Activated CD8-positive, alpha-beta memory T cell treated with anti-CD3 and anti-CD28 coated beads for 4 hours (primary cell): ENCODE results near the gene XYLT1.

Source experiments
- DNase-seq, 2 donors: peaks; one replicate each; pipeline ENCODE4 v3.0.0-alpha.2; 2020; ENCODE audit warnings: low read depth in 2 of 2

Gene XYLT1

DNA sequence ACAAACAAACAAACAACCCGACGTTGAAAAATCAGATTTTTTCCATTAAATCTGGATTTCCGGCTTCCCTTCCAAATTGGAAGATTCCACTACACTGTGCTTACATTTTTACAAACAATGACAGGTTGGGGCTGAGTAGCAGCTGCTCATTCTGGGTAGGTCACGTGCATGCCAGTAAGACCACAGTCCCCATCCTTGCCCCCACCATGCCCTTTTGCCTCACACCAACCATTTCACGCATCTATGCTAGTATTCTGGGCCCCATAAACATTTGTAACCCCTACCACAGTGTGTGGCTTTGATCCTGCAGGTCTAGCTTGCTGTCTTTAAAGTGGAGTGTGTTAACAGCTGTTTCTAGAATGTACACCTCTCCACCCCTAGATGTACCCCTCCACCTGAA is 366.1 kb downstream of the XYLT1 start:
- no peak for DNase-seq

DNA sequence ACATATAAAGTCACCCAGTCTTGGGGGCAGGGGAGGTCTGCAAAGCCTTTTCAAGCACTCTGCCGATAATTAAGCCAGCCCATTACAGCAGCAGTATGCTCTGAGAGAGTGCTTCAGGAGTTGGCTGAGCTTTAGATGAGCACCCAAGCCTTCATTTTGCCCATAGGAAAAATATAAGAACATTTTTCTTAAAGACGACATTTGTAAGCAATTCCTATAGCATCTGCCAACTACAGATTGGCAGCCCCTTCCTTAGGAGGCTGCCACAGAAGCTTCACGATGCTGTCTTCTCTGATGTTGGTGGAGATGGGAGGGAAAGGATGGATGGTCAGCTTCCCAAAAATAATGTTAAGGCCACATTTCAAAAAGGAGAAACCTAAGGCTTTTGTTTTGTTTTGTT is 367.5 kb downstream of the XYLT1 start:
- DNase-seq, result no peak

DNA sequence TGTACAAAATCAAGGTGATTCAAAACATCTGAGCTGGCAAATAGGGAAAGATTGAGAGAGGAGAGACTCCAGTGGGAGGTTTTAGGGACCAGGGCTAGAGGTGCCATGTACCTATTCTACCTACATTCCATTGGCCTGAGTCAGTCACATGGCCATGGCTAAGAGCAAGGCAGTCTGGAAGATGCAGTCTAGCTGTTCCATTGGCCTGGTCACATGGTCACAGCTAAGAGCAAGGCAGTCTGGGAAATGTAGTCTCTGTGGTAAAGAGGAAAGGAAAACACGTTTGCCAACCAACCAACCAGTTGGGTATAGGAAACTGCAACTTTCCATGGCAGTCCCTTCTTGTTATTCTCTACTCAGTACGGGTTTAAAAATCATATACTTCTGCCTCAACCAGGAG is 369.1 kb downstream of the XYLT1 start:
- no peak for DNase-seq

DNA sequence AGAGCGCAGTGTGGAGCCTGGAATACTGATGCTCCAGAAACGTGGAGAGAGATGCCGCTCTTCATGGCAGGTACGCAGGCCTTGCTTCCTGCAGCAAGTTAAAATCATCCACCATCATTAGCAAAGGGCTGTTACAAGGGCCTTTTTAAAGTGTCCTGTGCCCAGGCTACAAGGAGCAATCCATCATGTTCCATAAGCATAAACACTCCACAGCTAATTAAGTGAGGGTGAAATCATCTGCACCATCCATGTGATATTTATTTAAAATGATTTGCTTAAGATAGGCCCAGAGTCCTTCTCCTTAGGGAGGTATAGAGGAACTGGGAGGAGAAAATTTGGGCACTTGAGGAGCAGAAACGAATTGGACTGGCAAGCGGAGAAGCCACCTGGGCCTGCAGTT is 372.1 kb downstream of the XYLT1 start:
- DNase-seq, result no peak

DNA sequence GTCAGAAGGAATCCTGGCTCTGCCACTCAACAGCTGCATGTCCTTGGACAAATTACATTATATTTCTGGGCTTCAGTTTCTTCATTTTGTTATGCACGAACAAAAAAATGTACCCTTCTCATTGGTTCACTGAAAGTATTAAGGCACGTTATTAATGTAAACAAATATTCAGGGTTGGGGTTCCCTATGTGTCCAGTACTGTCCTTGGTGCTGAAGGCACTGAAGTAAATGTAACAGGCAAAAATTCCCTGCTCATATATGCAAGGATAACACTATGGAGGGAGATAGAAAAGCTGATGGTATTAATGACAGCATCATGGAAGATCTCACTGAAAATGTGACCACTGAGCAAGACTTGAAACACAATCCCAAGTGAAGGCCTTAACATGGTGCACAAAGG is 386.6 kb downstream of the XYLT1 start:
- DNase-seq, result no peak

DNA sequence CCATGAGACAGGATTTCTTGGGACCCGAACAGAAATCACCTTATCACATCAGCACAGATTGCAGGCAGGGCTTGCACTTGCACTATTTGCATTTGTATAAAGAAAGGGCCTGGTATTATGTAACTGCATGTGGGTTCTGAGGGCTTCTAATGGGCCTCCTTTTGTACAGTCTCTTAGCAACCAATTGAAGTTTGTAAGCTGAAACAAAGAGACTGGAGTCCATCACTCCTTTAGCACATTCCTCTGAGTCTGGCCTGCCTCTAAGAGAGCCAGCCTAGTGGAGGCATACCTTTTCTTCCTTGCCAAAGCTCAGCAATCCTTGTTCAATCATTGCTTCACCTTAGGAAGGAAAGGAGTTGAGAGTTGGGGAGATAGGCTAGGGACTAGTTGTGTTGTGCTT is 387.1 kb downstream of the XYLT1 start:
- no peak for DNase-seq

DNA sequence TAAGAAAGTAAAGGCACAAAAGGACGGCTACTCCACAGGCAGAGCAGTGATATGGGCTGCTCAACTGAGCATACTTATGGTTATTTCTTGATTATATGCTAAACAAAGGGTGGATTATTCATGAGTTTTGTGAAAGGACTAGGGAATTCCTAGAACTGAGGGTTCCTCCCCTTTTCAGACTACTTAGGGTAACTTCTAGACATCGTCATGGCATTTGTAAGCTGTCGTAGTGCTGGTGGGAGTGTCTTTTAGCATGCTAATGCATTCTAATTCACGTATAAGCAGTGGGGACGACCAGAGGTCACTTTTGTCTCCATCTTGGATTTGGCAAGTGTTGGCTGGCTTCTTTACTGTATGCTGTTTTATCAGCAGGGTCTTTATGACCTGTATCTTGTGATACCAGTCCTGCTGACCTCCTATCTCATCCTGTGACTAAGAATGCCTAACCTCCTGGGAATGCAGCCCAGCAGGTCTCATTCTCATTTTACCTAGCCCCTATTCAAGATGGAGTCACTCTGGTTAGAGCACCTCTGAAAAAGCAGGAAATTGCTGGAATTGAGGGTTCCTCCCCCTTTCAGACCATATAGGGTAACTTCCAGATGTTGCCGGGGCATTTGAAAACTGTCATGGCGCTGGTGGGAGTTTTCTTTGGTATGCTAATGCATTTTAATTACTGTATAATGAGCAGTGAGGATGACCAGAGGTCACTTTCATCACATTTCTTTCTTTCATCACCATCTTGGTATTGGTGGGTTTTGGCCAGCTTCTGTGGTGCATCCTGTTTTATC is 388.5 kb downstream of the XYLT1 start:
- DNase-seq, result no peak

DNA sequence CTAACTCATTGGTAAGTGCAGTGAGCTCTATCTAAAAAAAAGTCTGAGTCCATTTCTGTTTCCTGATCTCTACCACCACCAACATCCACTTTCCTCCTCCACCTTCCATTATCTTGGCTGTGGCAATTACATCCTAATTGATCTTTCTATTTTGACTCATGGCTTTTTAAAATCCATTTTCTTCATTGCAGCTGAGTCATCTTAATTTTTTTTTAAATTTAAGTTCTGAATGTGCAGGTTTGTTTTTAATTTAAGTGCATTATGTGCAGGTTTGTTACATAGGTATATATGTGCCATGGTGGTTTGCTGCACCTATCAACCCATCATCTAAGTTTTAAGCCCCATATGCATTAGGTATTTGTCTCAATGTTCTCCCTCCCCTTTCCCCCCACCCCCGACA is 390.7 kb downstream of the XYLT1 start:
- DNase-seq, result no peak

DNA sequence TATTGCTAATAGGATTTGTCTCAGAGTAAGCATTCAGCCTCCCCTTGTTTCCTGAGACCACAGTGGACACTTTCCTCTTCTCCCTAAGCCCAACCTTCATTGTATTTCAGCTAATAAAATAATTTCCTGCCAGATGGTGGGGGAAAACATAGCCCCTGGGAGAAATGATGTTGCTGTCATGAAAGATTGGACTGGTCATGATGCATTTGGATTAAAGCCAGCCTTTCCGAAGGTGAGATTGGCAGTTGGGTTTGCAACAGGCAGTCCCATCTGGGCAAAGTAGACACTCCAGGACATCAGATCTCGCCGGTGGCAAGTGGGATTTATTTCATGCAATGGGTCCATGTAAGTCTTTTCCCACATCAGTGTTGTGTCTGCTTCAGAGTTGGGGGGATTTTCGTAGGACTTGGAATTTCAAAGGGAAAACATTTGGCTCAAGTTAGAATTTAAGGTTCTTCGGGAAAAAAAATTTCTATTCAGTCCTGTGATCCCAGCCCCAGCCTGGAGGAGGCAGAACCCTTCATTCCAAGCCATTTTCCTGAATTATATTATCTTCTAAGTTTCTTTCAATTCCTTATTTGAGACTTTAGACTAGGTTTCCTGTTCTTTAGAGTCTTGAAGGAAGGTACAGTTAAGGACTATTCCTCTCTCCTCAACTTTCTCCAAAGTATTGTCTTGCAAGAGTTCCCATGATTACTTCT is 391.7 kb downstream of the XYLT1 start:
- no peak for DNase-seq

DNA sequence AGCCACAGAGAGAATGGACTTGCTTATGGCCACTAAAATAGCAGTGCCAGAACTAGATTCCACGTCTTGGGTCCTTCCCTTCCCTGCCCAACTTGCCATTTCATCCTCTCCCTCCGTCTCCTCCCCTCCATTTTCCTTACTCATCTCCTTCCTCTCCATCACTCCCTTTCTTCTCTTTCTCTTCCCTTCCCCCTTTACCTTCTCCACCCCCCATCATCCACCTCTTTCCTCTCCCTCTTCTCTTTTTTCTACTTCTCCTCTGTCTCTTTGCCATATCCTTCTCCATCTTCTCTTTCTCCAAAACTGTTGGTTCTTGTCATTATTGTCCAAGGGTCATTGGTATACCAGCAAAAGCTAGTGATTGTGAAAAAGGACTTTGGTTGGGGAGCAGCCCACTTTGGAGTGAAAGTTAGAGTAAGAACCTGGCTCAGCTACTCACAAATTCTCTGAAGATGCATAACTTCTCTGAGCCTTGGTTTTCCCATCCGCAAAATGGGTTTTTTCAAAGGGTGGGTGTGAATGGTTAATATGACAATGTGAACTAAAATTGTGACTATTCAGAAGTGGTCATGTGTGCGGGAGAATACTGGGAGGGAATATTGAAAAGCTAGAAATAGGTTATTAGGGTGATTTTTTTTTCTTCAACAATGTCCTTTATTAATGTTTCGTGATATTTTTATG is 393.8 kb downstream of the XYLT1 start:
- no peak for DNase-seq

DNA sequence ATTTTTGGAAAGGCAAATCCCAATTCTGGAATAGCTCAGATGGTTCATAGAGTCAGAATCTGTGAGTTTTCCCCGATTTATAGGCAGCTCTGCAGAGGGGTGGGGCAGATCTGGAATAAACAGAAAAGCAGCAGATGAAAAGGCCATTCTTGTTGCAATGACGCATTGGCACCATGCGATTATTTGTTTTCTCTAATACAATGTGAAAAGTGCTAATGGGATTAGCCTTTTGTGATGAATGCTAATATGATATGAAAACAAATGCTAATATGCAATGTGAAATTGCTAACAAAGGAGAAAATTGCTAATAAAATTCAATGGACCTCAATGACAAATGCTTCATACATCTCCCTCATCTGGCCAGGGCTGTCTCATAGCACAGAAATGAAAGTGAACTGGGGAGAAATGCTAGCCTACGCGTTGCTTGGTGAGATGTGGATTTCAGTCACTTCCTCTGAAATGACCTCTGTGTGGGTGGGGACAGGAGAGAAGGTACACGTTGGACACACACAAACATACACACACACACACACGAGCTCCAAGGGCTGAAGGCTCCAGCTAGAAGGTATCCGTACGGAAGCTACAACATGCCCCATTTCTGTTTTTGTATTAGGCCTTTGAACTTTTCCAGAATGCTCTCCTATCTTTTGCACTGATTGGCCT is 394.5 kb downstream of the XYLT1 start:
- no peak for DNase-seq

DNA sequence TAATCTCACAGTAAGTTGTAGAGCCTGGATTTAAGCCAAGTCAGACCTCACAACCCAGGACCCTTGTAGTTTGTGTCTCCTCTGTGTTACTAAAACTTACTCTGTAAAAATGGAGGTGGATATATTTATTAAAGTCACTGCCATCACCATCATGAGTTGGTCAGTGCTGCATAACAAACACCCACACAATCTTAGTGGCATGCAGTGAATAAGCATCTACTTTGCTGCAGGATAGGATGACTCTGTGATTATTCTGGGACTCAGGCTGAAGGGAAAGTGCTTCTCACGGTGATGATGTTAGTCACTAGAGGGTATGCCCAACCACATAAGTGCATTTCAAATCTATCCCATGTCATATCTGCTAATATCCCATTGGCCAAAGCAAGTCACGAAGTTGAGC is 398.7 kb downstream of the XYLT1 start:
- no peak for DNase-seq

DNA sequence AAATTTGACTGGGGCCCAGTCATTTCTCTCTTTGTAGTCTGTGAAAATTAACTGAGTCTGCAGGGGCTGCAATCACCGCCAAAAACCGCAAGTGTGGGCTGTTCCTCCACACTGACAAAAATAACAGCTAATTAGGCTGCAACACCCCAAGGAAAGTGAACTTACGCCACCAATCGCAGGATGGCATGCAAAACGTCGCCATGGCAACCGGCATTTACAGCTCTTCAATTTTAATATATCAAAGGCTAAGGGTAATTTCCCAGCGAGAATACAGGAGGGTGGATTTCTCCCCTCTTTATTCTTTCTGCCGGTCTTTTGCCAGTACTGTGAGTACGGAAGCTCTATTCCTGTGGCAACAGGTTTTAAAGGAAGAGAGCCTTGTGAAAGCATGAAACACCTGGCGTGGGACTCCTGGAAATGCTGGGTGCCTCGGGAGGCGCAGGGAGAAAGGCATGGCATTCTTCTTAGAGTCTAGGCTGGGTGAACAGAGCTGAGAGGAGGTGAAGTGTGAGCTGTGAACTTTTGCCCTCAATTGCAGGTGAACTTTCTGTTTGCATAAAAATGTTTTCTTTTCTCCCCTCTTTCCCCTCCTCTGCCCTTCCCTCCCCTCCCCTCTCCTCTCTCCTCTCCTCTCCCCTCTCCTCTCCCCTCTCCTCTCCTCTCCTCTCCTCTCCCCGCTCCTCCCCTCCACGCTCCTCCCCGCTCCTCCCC is 399.7 kb downstream of the XYLT1 start:
- DNase-seq, result peak; percentile 63 to 66

DNA sequence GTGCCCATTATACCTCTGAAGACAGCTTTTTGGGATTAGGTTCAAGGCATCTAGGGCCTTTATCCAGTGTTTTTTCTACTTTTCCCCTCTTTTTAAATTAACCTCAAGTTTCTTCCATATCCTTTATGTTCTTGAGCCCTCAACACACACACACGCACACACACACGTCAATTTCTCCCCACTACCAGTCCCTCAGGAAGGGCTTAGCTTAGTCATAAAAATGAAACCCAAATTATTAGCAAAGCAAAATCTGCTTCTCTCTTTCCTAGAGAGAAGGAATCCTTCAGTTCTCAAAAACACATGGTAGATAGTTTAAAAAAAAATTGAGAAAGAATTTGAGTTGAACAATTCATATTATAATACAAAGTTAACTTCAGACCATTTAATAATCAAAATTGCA is 401.1 kb downstream of the XYLT1 start:
- DNase-seq, result no peak

DNA sequence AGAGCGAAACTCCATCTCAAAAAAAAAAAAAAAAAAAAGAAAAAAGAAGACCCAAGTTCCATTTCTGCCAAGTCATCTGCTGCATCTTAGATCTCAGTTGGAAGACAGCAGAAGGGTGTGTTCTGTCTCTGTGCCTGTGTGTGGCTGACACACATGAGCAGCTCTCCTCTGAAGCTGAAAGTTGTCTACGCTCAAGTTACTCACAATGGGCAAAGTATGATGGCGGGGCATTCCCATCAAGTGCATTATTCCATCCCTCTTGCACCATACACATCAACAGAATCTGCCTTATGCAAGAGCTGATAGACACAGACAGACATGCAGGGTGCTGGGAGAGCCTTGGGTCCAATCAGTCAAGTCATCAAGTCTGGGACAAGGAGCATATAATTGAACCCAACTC is 402.2 kb downstream of the XYLT1 start:
- DNase-seq, result no peak

DNA sequence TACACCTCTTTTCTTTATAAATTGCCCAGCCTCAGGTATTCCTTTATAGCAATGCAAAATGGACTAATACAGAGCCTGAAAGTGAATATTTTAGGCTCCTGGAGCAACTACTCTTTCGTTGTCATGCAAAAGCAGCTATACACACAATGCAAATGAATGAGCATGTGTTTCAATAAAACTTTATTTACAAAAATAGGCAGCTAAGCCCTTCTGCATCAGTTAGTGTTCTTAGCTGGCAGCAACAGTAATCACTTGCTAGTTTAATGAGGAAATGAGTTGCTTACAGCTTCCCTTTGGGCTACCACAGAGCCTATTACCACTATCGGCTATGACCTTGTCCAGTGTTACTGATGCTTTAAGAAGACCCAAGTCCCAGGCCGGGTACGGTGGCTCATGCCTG is 402.9 kb downstream of the XYLT1 start:
- DNase-seq, result no peak

DNA sequence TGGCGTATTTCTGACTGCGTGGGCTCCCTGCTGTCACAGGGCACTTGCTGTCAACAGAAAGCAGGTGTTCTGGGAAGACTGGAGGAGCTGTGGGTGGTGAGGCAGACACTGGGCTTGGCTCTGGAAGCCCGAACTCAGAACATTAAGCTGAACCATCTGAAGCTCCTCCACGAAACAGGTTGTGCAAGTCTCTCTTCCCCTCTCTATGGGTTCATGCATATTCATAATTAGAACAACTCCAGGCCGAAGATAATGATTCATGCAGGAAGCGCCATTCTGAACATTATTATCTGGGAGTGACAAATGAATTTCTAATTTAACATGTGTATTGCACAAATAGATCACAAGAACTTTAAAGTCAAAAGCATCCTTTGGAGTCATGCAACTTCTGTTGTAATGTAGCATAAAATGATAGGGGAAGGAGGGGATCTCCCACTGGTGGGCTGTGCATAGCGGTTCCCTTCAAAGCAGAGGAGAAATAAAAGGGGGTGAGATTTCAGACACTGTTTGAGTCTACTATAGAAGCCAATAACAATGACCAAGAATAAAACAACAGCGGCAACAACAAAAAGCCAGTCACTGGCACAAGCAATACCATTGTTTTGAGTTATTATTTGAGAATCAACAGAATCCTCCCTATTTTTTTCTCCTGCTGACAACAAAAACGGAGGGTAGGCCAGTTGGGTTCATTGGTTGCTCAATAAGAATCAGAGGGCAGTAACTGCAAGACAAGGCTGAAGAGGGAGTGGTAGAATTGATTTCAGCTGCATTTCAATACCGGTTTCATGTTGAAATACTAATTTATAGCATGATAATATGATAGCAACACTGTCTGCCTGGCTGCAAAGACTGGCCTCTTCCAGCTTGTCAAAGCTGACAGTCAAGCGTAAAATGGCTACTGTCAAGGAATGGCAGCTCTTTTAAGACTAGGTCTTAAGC is 407.3 kb downstream of the XYLT1 start:
- DNase-seq, result no peak

DNA sequence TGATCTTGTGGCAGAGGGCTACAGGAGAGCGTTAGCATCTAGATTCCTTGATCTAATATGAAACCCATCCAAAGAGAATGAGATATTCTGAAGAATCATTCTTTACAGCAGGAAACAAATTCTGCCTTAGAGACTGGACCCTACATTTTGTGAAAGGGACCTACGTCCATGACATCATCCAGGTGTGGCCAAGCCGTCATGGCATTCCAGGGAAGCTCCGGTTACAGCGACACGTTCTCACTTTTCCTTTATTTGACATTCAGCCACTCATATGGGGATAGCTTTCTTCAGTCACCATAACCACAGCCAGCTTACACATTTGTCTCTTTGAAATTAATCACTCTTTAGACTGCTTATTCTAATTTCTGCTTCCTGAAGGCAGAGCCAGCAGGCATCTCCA is 408.1 kb downstream of the XYLT1 start:
- DNase-seq, result no peak

DNA sequence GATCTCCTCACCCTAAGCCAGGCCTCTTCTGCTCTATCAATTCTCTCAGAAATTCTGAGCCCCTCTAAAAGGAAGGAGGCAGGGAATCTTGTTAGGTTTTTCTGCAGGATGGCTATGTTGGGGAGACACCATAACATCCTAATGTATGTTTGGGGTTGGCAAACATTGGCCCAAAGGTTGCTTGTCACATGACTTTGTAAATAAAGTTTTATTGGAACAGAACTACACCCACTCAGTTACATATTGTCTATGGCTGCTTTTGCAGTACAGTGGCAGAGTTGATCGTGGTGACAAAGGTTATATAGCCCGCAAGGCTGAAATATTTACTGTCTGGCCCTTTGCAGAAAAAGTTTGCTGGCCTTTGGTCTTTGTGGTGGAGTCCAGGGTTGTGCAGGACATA is 409.4 kb downstream of the XYLT1 start:
- DNase-seq, result no peak

DNA sequence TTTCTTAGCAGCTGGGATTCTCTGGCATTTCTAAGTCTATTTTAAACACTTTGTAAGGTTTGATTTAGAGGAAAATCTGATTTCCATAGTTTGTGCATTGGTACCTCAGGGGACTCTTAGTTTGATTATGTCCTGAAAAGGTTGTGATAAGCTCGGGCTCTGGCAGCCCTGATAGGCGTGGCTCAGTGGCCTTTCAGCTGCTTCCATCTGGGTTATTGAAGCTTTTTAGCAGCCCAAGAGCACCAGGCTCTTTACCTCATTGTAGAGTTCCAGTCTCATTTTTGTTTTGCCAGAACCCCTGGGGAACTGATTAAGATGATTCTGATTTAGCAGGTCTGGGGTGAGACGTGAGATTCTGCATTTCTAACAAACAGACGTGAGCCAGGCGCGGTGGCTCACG is 412.3 kb downstream of the XYLT1 start:
- DNase-seq, result no peak

DNA sequence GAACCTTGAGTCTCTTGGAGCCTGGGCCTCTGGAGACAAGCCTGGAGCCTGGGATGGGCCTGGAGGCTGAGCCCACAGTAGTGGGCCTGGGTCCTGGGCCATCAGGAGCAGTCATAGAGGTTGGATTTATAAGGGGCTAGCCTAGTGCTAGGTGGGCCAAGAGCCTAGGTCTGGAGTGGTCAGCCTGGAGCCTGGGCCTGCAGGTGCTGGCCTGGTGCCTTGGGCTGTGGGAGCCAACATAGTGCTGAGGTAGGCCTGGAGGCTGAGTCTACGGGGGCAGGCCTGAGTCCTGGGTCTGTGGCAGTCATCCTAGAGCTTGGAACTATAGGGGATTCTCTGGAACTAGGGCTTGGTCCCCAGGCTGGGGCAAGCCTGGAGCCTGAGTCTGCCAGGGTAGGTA is 414.1 kb downstream of the XYLT1 start:
- no peak for DNase-seq
